Neural progenitor cell (in vitro differentiated cells): ENCODE measurements around the gene DTNA.

Experiments
- EZH2 ChIP-seq: fragments of 200-600 bp; sonication (generic); IDR thresholded peaks from 2 replicates; pipeline ENCODE4 v1.6.1; 2017; ENCODE audit warnings: antibody characterized with exemption, mild to moderate bottlenecking, moderate library complexity
- EZH2phosphoT487 ChIP-seq: fragments of 200-600 bp; sonication (generic); IDR thresholded peaks from 2 replicates; pipeline ENCODE4 v1.6.1; 2017; ENCODE audit warnings: antibody characterized with exemption
- TF ChIP-seq, protein P1 (sequence below): fragments of 200-600 bp; sonication (generic); IDR thresholded peaks from 2 replicates; pipeline ENCODE4 v1.5.1; 2017; ENCODE audit warnings: antibody characterized with exemption, mild to moderate bottlenecking

DNA sequence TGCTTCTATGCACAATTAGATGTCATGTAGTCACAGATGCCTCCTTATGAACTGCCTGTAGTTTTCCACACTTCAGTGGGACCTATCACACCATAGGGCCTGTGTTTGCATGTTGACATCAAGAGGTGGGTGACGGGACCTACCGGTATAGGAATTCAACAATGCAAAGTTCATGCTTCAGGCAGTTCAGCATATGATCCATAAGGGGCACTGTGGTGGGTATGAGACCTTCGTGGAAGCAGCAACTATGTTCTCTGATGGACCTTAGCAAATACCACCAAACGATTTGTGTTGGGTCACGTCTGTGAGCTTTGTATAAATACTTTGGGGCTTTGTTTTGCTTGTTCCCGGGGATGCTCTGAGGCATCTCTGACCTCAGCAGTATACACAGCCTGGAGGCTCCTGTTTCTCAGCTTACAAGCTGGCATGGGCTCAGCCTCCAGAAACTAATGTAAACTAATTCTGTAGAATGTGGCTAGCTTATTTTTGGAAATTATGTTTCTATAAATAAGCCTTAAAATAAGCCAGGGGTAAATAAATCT, 111.6 kb downstream of the DTNA start:
- TF ChIP-seq, protein P1, sequence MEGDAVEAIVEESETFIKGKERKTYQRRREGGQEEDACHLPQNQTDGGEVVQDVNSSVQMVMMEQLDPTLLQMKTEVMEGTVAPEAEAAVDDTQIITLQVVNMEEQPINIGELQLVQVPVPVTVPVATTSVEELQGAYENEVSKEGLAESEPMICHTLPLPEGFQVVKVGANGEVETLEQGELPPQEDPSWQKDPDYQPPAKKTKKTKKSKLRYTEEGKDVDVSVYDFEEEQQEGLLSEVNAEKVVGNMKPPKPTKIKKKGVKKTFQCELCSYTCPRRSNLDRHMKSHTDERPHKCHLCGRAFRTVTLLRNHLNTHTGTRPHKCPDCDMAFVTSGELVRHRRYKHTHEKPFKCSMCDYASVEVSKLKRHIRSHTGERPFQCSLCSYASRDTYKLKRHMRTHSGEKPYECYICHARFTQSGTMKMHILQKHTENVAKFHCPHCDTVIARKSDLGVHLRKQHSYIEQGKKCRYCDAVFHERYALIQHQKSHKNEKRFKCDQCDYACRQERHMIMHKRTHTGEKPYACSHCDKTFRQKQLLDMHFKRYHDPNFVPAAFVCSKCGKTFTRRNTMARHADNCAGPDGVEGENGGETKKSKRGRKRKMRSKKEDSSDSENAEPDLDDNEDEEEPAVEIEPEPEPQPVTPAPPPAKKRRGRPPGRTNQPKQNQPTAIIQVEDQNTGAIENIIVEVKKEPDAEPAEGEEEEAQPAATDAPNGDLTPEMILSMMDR, result peak; percentile 17
- TF ChIP-seq EZH2 (no peak), EZH2phosphoT487 (no peak)
